GM12891 (cell line): ENCODE data around the gene VTI1A.

Experiments used
- POLR2A ChIP-seq: IDR thresholded peaks from 2 replicates; pipeline ENCODE4 v1.6.1; 2011; ENCODE audit warnings: low read depth, low read length, control low read depth
- POLR2AphosphoS5 ChIP-seq: IDR thresholded peaks from 2 replicates; pipeline ENCODE4 v1.6.1; 2011; ENCODE audit warnings: low read depth, low read length, control low read depth

DNA sequence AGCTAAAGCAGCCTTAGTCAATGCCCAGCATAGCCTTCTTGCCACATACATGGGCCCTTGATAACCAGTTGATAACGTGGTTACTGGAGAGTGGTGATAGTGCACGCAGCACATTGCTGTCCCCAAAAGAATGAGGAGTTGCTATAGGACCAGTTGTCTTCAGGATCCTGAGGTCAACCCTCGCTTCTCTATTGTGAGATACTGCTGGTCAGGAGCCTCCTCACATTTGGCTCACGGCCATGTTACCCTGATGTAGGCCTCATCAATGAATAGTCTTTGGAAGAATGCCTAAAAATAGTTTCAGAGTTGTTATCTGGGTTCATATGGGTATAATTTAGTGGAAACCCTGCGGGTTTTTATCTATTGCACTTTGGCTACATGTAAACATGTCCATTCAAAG, 230.7 kb downstream of the VTI1A start:
- TF ChIP-seq POLR2A = no peak
- no peak for TF ChIP-seq POLR2AphosphoS5
